HG03575 (cell line): ENCODE measurements around the gene B3GLCT.

Experiments used
- ATAC-seq: cut with Tn5 transposase; IDR thresholded peaks from one replicate; pipeline ENCODE4 v1.9.1; 2021; ENCODE audit not compliant: unreplicated experiment, insufficient number of reproducible peaks, low FRiP score; ENCODE audit errors: extremely low read depth

Gene B3GLCT

DNA sequence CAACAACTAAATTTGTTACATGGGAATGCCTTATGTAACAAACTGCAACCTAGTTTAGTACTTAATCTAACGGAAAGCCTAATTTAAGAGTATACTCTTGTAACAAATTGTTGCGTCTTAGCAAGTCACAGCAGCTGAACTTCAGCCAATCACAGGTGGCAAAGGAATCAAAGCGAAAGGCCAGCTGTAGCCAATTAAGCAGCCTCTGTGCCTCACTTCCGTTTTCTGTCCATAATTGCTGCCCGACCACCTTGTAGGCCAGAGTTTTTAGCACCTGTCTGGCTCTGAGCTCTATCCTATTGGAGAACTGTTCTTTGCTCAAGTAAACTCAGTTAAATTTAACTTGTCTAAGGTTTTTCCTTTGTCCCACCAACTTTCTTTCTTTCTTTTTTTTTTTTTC is 20.0 kb upstream of the B3GLCT start:
- ATAC-seq = no peak

- ATAC-seq = no peak
These were observed 16.8 kb upstream of the B3GLCT start for GRCh38 chr13:31182987-31183386.

- ATAC-seq = no peak
These were observed 15.3 kb upstream of the B3GLCT start for GRCh38 chr13:31184451-31184850.

GRCh38 chr13:31184981-31185645 is 14.7 kb upstream of the B3GLCT start:
- ATAC-seq = no peak

DNA sequence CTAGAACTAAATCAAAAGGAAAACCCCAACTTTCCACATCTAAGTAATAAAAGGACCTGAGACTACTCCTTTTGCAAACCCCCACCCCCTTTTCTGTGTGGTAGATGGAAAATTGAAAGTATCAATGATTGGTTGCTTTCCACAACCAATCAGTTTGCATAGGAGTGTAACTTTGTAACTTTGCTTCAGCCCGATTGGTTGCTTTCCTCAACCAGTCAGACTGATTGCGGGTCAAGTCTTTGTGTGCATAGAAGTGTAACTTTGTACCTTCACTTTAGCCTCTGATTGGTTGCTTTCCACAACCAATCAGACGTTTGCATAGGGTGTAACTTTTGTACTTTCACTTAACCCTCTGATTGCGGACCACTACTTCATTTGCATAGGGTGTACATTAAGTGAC is 8.0 kb upstream of the B3GLCT start:
- ATAC-seq = no peak

GRCh38 chr13:31192306-31192705 is 7.5 kb upstream of the B3GLCT start:
- ATAC-seq = no peak

GRCh38 chr13:31195616-31196015 is 4.2 kb upstream of the B3GLCT start:
- ATAC-seq = no peak

DNA sequence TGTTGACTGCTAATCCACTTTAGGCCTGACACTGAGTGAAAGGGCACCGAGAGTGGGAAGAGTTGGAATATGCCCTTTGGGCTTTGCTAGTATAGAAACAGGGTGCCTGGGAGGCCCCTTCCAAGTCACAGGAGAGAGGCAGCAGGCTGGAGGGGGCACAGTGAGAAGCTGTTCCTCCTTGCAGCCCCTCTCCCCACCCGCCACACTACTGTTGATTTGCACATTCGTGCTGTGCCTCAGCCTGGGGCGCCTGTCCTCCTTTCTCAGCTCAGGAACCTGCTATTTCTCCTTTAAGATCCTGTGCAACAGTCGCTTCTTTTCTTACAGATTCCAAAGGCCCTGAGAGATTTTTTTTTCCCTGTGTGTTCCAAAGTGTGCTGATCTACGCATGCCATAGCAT is 2.8 kb upstream of the B3GLCT start:
- no peak for ATAC-seq

GRCh38 chr13:31198519-31198918 is 1.3 kb upstream of the B3GLCT start:
- ATAC-seq = no peak

DNA sequence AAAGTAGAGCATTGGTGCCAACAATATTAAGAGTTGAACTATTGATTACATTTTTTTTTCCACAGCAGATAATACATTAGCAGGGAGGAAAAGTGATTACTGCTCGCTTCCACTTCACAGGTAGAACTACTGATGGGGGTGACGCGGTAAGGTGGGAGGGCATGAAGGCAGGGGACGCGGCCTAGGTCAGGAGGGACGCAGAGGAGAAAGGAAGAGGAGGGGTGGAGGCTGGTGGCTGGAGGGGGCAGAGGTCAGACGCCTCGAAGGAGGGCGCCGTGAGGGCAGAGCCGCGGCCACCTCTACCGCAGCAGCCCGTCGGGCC is 287 bp upstream of the B3GLCT start:
- ATAC-seq = no peak

GRCh38 chr13:31200637-31200971 is 829 bp downstream of the B3GLCT start:
- ATAC-seq = no peak

GRCh38 chr13:31201341-31202031 is 1.7 kb downstream of the B3GLCT start:
- no peak for ATAC-seq

- no peak for ATAC-seq
These were observed 4.8 kb downstream of the B3GLCT start for GRCh38 chr13:31204592-31204991.

DNA sequence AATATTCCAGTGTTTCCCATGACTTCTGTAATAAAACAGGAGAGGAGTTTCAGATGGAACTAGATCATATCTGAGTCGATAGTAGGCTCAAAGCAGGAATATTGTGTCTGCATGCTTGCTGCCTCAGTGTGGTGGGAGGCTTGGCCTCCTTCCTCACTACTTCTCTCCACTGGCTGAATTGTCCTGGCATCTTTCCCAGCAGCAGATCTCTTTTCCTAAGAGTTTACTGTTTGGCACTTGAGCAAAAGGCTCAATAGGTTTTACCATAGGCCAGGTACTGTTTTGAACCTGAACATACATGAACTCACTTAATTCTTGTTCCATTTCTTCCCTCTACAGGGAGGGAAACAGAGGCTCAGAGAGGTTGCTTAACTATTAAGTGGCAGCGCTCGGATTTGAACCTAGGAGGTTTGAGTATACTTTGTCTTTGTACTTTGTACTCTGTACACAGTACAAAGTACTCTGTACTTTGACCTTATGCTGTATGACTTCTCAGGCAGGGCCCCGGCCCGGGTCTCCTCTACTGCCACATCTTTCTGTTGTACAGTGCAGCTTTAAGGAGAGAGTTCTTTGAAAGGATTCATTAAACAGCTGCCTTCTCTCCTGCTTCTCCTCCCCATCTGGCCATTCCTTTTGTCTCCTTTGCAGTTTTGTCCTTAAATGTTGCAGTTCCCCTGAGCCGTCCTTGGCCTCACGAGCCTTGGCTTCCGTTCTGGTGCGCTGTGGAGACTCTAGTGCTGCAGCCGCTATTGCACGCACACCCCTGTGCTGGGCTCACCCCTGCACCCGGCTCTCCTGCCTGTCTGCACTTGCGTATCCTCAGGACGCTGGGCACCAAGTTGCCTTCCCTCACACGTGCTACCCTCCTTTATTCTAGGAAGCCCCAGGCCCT is 8.1 kb downstream of the B3GLCT start:
- no peak for ATAC-seq

GRCh38 chr13:31208559-31209122 is 8.9 kb downstream of the B3GLCT start:
- ATAC-seq = no peak

- ATAC-seq = no peak
These were observed 9.5 kb downstream of the B3GLCT start for GRCh38 chr13:31209172-31209840.

DNA sequence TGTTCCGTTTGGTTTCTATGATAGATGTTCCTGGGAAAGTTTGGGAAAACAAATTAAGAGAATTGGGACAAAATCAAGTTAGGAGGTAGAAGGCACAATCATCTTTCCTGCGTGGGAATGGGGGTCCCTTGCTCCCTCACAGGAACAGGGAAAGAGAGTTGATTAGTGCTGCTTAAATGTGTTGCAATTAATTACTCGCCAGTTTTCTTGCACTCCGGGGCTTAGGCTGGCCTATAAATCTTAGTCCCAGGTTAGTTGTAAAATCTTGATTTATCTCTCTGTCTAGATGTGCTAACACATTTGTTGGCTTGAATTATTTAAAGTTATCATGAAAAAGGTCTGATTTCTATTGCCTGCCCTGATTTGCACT is 10.1 kb downstream of the B3GLCT start:
- ATAC-seq = no peak

GRCh38 chr13:31213651-31214289 is 14.0 kb downstream of the B3GLCT start:
- ATAC-seq = no peak

- no peak for ATAC-seq
These were observed 14.7 kb downstream of the B3GLCT start for GRCh38 chr13:31214435-31214834.
